Stimulated activated naive CD8-positive, alpha-beta T cell treated with anti-CD3 and anti-CD28 coated beads, Interleukin-15, amount 100 ng/mL, for 72 hours (primary cell): ENCODE measurements around the gene THBS1.

Experiments
- ATAC-seq: fragments of 150-1000 bp; cut with Tn5 transposase; 2 replicates; pipeline ENCODE4 v1.10.0; 2021; ENCODE audit warnings: mild to moderate bottlenecking, moderate library complexity
- DNase-seq, 2 donors: peaks; one replicate each; pipeline ENCODE4 v3.0.0; 2021 to 2022
- H3K27ac Mint-ChIP-seq, 2 donors: one replicate each; pipeline ENCODE4 v1.8.0; 2022; ENCODE audit warnings: mild to moderate bottlenecking in 2 of 2, mixed read lengths in 2 of 2, moderate library complexity in 2 of 2
- H3K27me3 Mint-ChIP-seq: one replicate; pipeline ENCODE4 v1.8.0; 2022; ENCODE audit warnings: mixed read lengths
- H3K4me1 Mint-ChIP-seq: one replicate; pipeline ENCODE4 v1.8.0; 2022; ENCODE audit warnings: mild to moderate bottlenecking, mixed read lengths
- H3K4me3 Mint-ChIP-seq, 2 donors: one replicate each; pipeline ENCODE4 v1.8.0; 2022; ENCODE audit warnings: mild to moderate bottlenecking in 2 of 2, mixed read lengths in 2 of 2, moderate library complexity in 1 of 2
- H3K9me3 Mint-ChIP-seq, 2 donors: one replicate each; pipeline ENCODE4 v1.8.0; 2022; ENCODE audit warnings: mixed read lengths in 2 of 2

Gene THBS1

GRCh38 chr15:39591896-39592315 is 11.0 kb downstream of the THBS1 start:
- Mint-ChIP-seq H3K27me3 (no peaks in the 10 kb centered on the region), H3K27ac (peak overlapping the region in 1 of 2 donors; percentile 25), H3K4me3 (no peak overlapping the region), H3K9me3 (no peaks in the 10 kb centered on the region), H3K4me1 (peaks cover 6% of the 10 kb centered on the region)
- ATAC-seq (no peak), DNase-seq (no peak)

- no peak overlapping the region for H3K4me3 Mint-ChIP-seq
- H3K4me1 Mint-ChIP-seq, result peaks cover 6% of the 10 kb centered on the region
- no peak for ATAC-seq
- H3K27ac Mint-ChIP-seq, result no peak overlapping the region
- no peaks in the 10 kb centered on the region for H3K9me3 Mint-ChIP-seq
- no peak for DNase-seq
- no peaks in the 10 kb centered on the region for H3K27me3 Mint-ChIP-seq
Observed at GRCh38 chr15:39592500-39592899, 11.6 kb downstream of the THBS1 start.

GRCh38 chr15:39593071-39593655 is 12.3 kb downstream of the THBS1 start:
- H3K4me1 Mint-ChIP-seq, result peaks cover 6% of the 10 kb centered on the region
- no peaks in the 10 kb centered on the region for H3K27me3 Mint-ChIP-seq
- no peak overlapping the region for H3K27ac Mint-ChIP-seq
- no peaks in the 10 kb centered on the region for H3K9me3 Mint-ChIP-seq
- DNase-seq (no peak), ATAC-seq (no peak)
- H3K4me3 Mint-ChIP-seq, result no peak overlapping the region

GRCh38 chr15:39593656-39594445 is 13.0 kb downstream of the THBS1 start:
- H3K27ac Mint-ChIP-seq, result peak overlapping the region in 1 of 2 donors; percentile 85
- H3K9me3 Mint-ChIP-seq, result no peaks in the 10 kb centered on the region
- peaks cover 6% of the 10 kb centered on the region for H3K4me1 Mint-ChIP-seq
- no peaks in the 10 kb centered on the region for H3K27me3 Mint-ChIP-seq
- H3K4me3 Mint-ChIP-seq, result no peak overlapping the region
- DNase-seq, result no peak
- ATAC-seq, result peak; percentile 60

- H3K4me1 Mint-ChIP-seq, result peaks cover 6% of the 10 kb centered on the region
- ATAC-seq, result no peak
- no peaks in the 10 kb centered on the region for H3K9me3 Mint-ChIP-seq
- no peaks in the 10 kb centered on the region for H3K27me3 Mint-ChIP-seq
- no peak for DNase-seq
- H3K27ac Mint-ChIP-seq, result no peak overlapping the region
- no peak overlapping the region for H3K4me3 Mint-ChIP-seq
Observed at GRCh38 chr15:39594446-39595337, 13.8 kb downstream of the THBS1 start.

- H3K9me3 Mint-ChIP-seq, result no peaks in the 10 kb centered on the region
- peaks cover 6% of the 10 kb centered on the region for H3K4me1 Mint-ChIP-seq
- H3K4me3 Mint-ChIP-seq, result no peak overlapping the region
- DNase-seq (no peak), ATAC-seq (no peak)
- no peaks in the 10 kb centered on the region for H3K27me3 Mint-ChIP-seq
- no peak overlapping the region for H3K27ac Mint-ChIP-seq
Observed at GRCh38 chr15:39595338-39596221, 14.7 kb downstream of the THBS1 start.

- Mint-ChIP-seq H3K27ac (no peak overlapping the region), H3K4me3 (no peak overlapping the region), H3K4me1 (peaks cover 6% of the 10 kb centered on the region), H3K9me3 (no peaks in the 10 kb centered on the region), H3K27me3 (no peaks in the 10 kb centered on the region)
- ATAC-seq, result no peak
- DNase-seq, result no peak
Observed at GRCh38 chr15:39596358-39597051, 15.6 kb downstream of the THBS1 start.

GRCh38 chr15:39597336-39597735 is 16.5 kb downstream of the THBS1 start:
- ATAC-seq, result no peak
- H3K9me3 Mint-ChIP-seq, result no peaks in the 10 kb centered on the region
- H3K4me1 Mint-ChIP-seq, result peaks cover 6% of the 10 kb centered on the region
- H3K27me3 Mint-ChIP-seq, result no peaks in the 10 kb centered on the region
- DNase-seq, result no peak
- no peak overlapping the region for H3K27ac Mint-ChIP-seq
- H3K4me3 Mint-ChIP-seq, result no peak overlapping the region

GRCh38 chr15:39597751-39598185 is 16.9 kb downstream of the THBS1 start:
- H3K4me3 Mint-ChIP-seq, result no peak overlapping the region
- H3K9me3 Mint-ChIP-seq, result no peaks in the 10 kb centered on the region
- DNase-seq (no peak), ATAC-seq (no peak)
- no peak overlapping the region for H3K27ac Mint-ChIP-seq
- no peaks in the 10 kb centered on the region for H3K27me3 Mint-ChIP-seq
- H3K4me1 Mint-ChIP-seq, result peaks cover 6% of the 10 kb centered on the region

GRCh38 chr15:39598186-39598850 is 17.4 kb downstream of the THBS1 start:
- no peaks in the 10 kb centered on the region for H3K27me3 Mint-ChIP-seq
- H3K27ac Mint-ChIP-seq, result no peak overlapping the region
- H3K4me3 Mint-ChIP-seq, result no peak overlapping the region
- peaks cover 6% of the 10 kb centered on the region for H3K4me1 Mint-ChIP-seq
- DNase-seq (no peak), ATAC-seq (no peak)
- no peaks in the 10 kb centered on the region for H3K9me3 Mint-ChIP-seq

GRCh38 chr15:39598958-39599845 is 18.3 kb downstream of the THBS1 start:
- no peak overlapping the region for H3K27ac Mint-ChIP-seq
- DNase-seq, result no peak
- peaks cover under 1% of the 10 kb centered on the region for H3K4me1 Mint-ChIP-seq
- ATAC-seq, result no peak
- no peak overlapping the region for H3K4me3 Mint-ChIP-seq
- H3K9me3 Mint-ChIP-seq, result no peaks in the 10 kb centered on the region
- no peaks in the 10 kb centered on the region for H3K27me3 Mint-ChIP-seq

GRCh38 chr15:39599871-39600270 is 19.0 kb downstream of the THBS1 start:
- no peak for DNase-seq
- Mint-ChIP-seq H3K9me3 (no peaks in the 10 kb centered on the region), H3K4me1 (no peaks in the 10 kb centered on the region), H3K4me3 (no peak overlapping the region), H3K27ac (no peak overlapping the region), H3K27me3 (no peaks in the 10 kb centered on the region)
- no peak for ATAC-seq

GRCh38 chr15:39602143-39602542 is 21.3 kb downstream of the THBS1 start:
- DNase-seq (no peak), ATAC-seq (no peak)
- H3K4me3 Mint-ChIP-seq, result no peak overlapping the region
- H3K27ac Mint-ChIP-seq, result no peak overlapping the region
- H3K9me3 Mint-ChIP-seq, result no peaks in the 10 kb centered on the region
- H3K4me1 Mint-ChIP-seq, result no peaks in the 10 kb centered on the region
- H3K27me3 Mint-ChIP-seq, result peaks cover 4% of the 10 kb centered on the region
